Upper lobe of left lung (tissue), 6 donors: ENCODE measurements around the gene MLPH. TPM values are rescaled to one million over a fixed set of nuclear protein-coding genes. Genes with fewer than 3 reads are reported as not detected.

ENCODE experiments used
- ATAC-seq, 2 donors: fragments of 200-7000 bp; cut with Tn5 transposase; one replicate each; pipeline ENCODE4 v1.9.1; 2022; ENCODE audit warnings: mild to moderate bottlenecking in 2 of 2, moderate library complexity in 2 of 2; ENCODE audit not compliant: low FRiP score in 2 of 2
- DNase-seq, 2 donors: peaks; one replicate each; pipeline ENCODE4 v3.0.0-alpha.2; 2019 to 2020
- H3K27ac ChIP-seq, 4 donors: fragments of 200-600 bp; sonication (generic); one replicate each; pipeline ENCODE4 v1.5.1; 2016 to 2019
- H3K27me3 ChIP-seq, 4 donors: fragments of 200-600 bp; sonication (generic); one replicate each; pipeline ENCODE4 v1.5.1; 2017 to 2019
- H3K36me3 ChIP-seq, 4 donors: fragments of 200-600 bp; sonication (generic); one replicate each; pipeline ENCODE4 v1.5.1; 2016 to 2019
- H3K4me1 ChIP-seq, 4 donors: fragments of 200-600 bp; sonication (generic); one replicate each; pipeline ENCODE4 v1.5.1; 2018 to 2019
- H3K4me3 ChIP-seq, 4 donors: fragments of 200-600 bp; sonication (generic); one replicate each; pipeline ENCODE4 v1.5.1; 2017 to 2019; ENCODE audit warnings: mild to moderate bottlenecking in 2 of 4, moderate library complexity in 1 of 4
- H3K9me3 ChIP-seq, 4 donors: fragments of 200-600 bp; sonication (generic); one replicate each; pipeline ENCODE4 v1.5.1; 2018 to 2019
- CTCF ChIP-seq, 6 experiments: fragments of 450-650 bp in 4 of 6; fragments of 200-600 bp in 2 of 6; sonication (generic) in 2 of 6; IDR thresholded peaks; one replicate each; pipeline ENCODE4 v1.5.1; 2016 to 2019; ENCODE audit warnings: antibody characterized with exemption in 6 of 6
- EP300 ChIP-seq, 4 donors: sonication (generic); formaldehyde crosslinking; IDR thresholded peaks; one replicate each; pipeline ENCODE4 v1.5.1; 2017; ENCODE audit warnings: antibody characterized with exemption in 4 of 4, control low read depth in 2 of 4
- POLR2A ChIP-seq, 4 donors: fragments of 450-650 bp; IDR thresholded peaks; one replicate each; pipeline ENCODE4 v1.5.1; 2016 to 2017; ENCODE audit warnings: antibody characterized with exemption in 4 of 4, mild to moderate bottlenecking in 2 of 4
- POLR2AphosphoS5 ChIP-seq, 2 donors: sonication (generic); formaldehyde crosslinking; IDR thresholded peaks; one replicate each; pipeline ENCODE4 v1.5.1; 2017; ENCODE audit warnings: antibody characterized with exemption in 2 of 2
- WGBS, 2 donors: methylation state at CpG; one replicate each; pipeline ENCODE4 v1.1.5; 2017 to 2018; 5-methylcytosine and 5-hydroxymethylcytosine counted together
- total RNA-seq, 6 donors: library from RNA; depleted of rRNA in 4 of 6; stranded (reverse); fragments of >200 nt in 4 of 6; gene quantifications; one replicate each; pipeline versions ENCODE4 v1.1.0 to v1.2.1, GENCODE V29; 2016 to 2021
- donor health status: DM: no; HTN: no; CAD: no; lungs with moderate emphysema.
- donor health status: DM: no; HTN: yes; CAD: no; lungs with severe emphysema.

The MLPH gene
- total RNA-seq, 6 donors from 2014 or later: 289 to 1,452 (median 502) TPM

GRCh38 chr2:237601453-237602116 lies 114.5 kb downstream of the MLPH start:
- Histone ChIP-seq H3K4me1 (peaks cover 12 to 28% (median 18%) of the 10 kb centered on the region in 4 donors), H3K36me3 (no peaks in the 10 kb centered on the region), H3K27me3 (no peaks in the 10 kb centered on the region), H3K9me3 (no peaks in the 10 kb centered on the region), H3K4me3 (no peak overlapping the region), H3K27ac (no peak overlapping the region)
- 87 to 91% methylated on average over 14 of the region's 14 CpGs for WGBS, 2 donors
- TF ChIP-seq POLR2A (IDR thresholded peaks at IDR 0.05) (no peak), EP300 (IDR thresholded peaks at IDR 0.05) (no peak)
- ATAC-seq (no peak), DNase-seq (no peak)

GRCh38 chr2:237602409-237602808 lies 115.4 kb downstream of the MLPH start:
- DNase-seq (no peak), ATAC-seq (no peak)
- TF ChIP-seq EP300 (IDR thresholded peaks at IDR 0.05) (no peak), POLR2A (IDR thresholded peaks at IDR 0.05) (no peak), CTCF (IDR thresholded peaks at IDR 0.05) (no peak), POLR2AphosphoS5 (IDR thresholded peaks at IDR 0.05) (no peak)
- H3K4me1 ChIP-seq: peaks cover 12 to 28% (median 18%) of the 10 kb centered on the region in 4 donors
- H3K9me3 ChIP-seq: no peaks in the 10 kb centered on the region
- 91 to 96% methylated on average over 7 of the region's 7 CpGs for WGBS, 2 donors
- peak overlapping the region in 1 of 4 donors; percentile 89 for H3K27ac ChIP-seq
- H3K36me3 ChIP-seq: no peaks in the 10 kb centered on the region
- no peaks in the 10 kb centered on the region for H3K27me3 ChIP-seq
- H3K4me3 ChIP-seq: no peak overlapping the region

- peak overlapping the region; percentile 13 to 89 (median 69) for H3K27ac ChIP-seq
- no peaks in the 10 kb centered on the region for H3K9me3 ChIP-seq
- no peak overlapping the region for H3K4me3 ChIP-seq
- TF ChIP-seq CTCF (IDR thresholded peaks at IDR 0.05) (no peak), EP300 (IDR thresholded peaks at IDR 0.05) (no peak), POLR2AphosphoS5 (IDR thresholded peaks at IDR 0.05) (no peak), POLR2A (IDR thresholded peaks at IDR 0.05) (no peak)
- DNase-seq: peak in 1 of 2 donors; percentile 42
- H3K27me3 ChIP-seq: no peaks in the 10 kb centered on the region
- peaks cover 12 to 28% (median 18%) of the 10 kb centered on the region in 4 donors for H3K4me1 ChIP-seq
- no peak for ATAC-seq
- 76 to 90% methylated on average over 13 of the region's 13 CpGs for WGBS, 2 donors
- H3K36me3 ChIP-seq: no peaks in the 10 kb centered on the region
Measured at GRCh38 chr2:237603049-237603717, 116.1 kb downstream of the MLPH start.

GRCh38 chr2:237603718-237604362 lies 116.8 kb downstream of the MLPH start:
- Histone ChIP-seq H3K36me3 (no peaks in the 10 kb centered on the region), H3K4me3 (no peak overlapping the region), H3K27ac (peak overlapping the region; percentile 13 to 89 (median 69)), H3K27me3 (no peaks in the 10 kb centered on the region), H3K4me1 (peaks cover 12 to 28% (median 18%) of the 10 kb centered on the region in 4 donors), H3K9me3 (no peaks in the 10 kb centered on the region)
- ATAC-seq: peak; percentile 73 to 79
- WGBS, 2 donors: 34 to 37% methylated on average over 11 to 15 of the region's 15 CpGs
- no peak for DNase-seq
- peak in 2 of 4 donors; percentile 29 to 37 for TF ChIP-seq POLR2A (IDR thresholded peaks at IDR 0.05)
- TF ChIP-seq POLR2AphosphoS5 (IDR thresholded peaks at IDR 0.05): peak; percentile 83 to 94
- TF ChIP-seq EP300 (IDR thresholded peaks at IDR 0.05): peak in 3 of 4 donors; percentile 78 to 90 (median 82)
- TF ChIP-seq CTCF (IDR thresholded peaks at IDR 0.05): no peak

GRCh38 chr2:237604391-237604790 lies 117.3 kb downstream of the MLPH start:
- DNase-seq (no peak), ATAC-seq (no peak)
- no peaks in the 10 kb centered on the region for H3K27me3 ChIP-seq
- H3K4me3 ChIP-seq: no peak overlapping the region
- H3K4me1 ChIP-seq: peaks cover 12 to 28% (median 18%) of the 10 kb centered on the region in 4 donors
- H3K9me3 ChIP-seq: no peaks in the 10 kb centered on the region
- no peak for TF ChIP-seq EP300 (IDR thresholded peaks at IDR 0.05)
- no peak for TF ChIP-seq POLR2AphosphoS5 (IDR thresholded peaks at IDR 0.05)
- no peak for TF ChIP-seq POLR2A (IDR thresholded peaks at IDR 0.05)
- TF ChIP-seq CTCF (IDR thresholded peaks at IDR 0.05): no peak
- 90 to 99% methylated on average over 11 of the region's 11 CpGs for WGBS, 2 donors
- no peaks in the 10 kb centered on the region for H3K36me3 ChIP-seq
- H3K27ac ChIP-seq: peak overlapping the region in 3 of 4 donors; percentile 13 to 89 (median 76)
